Testis (tissue), 3 donors: ENCODE data around the gene SNX32. TPM values are rescaled to one million over a fixed set of nuclear protein-coding genes. Genes with fewer than 3 reads are reported as not detected.

ENCODE experiments used
- DNase-seq: peaks from one replicate; pipeline ENCODE4 v3.0.0-alpha.2; 2019
- H3K27ac ChIP-seq, 2 donors: fragments of 200-600 bp; sonication (generic); one replicate each; pipeline ENCODE4 v1.5.1; 2019
- H3K27me3 ChIP-seq: fragments of 200-600 bp; sonication (generic); one replicate; pipeline ENCODE4 v1.5.1; 2019
- H3K36me3 ChIP-seq: fragments of 200-600 bp; sonication (generic); one replicate; pipeline ENCODE4 v1.5.1; 2017; ENCODE audit warnings: low read depth; ENCODE audit errors: missing control alignments
- H3K4me1 ChIP-seq: fragments of 200-600 bp; sonication (generic); one replicate; pipeline ENCODE4 v1.5.1; 2019
- H3K4me3 ChIP-seq, 2 donors: fragments of 200-600 bp; sonication (generic); one replicate each; pipeline ENCODE4 v1.5.1; 2017 to 2019
- H3K9me3 ChIP-seq: fragments of 200-600 bp; sonication (generic); one replicate; pipeline ENCODE4 v1.5.1; 2017
- CTCF ChIP-seq, 3 experiments: fragments of 450-650 bp in 2 of 3; fragments of 200-600 bp in 1 of 3; sonication (generic) in 1 of 3; IDR thresholded peaks; one replicate each; pipeline ENCODE4 v1.5.1; 2016 to 2019; ENCODE audit warnings: antibody characterized with exemption in 3 of 3, mild to moderate bottlenecking in 2 of 3, moderate library complexity in 1 of 3
- POLR2A ChIP-seq: fragments of 450-650 bp; IDR thresholded peaks from one replicate; pipeline ENCODE4 v1.6.1; 2017; ENCODE audit warnings: antibody characterized with exemption, mild to moderate bottlenecking, moderate library complexity
- WGBS, 2 donors: methylation state at CpG; one replicate each; pipeline ENCODE4 v1.1.5; 2018; 5-methylcytosine and 5-hydroxymethylcytosine counted together
- intact Hi-C: fragments of 100-400 bp; cut with DNase I; formaldehyde crosslinking; loops from one replicate; pipeline ENCODE4 v1.15.1; 2023; ENCODE audit warnings: low total_unique reads
- polyA plus RNA-seq: library from polyadenylated mRNA; stranded (reverse); fragments of 350-450 nt; fragmentation: Illumina TruSeq; extraction: RNeasy Lipid Tissue Mini Kit (QIAGEN cat#74804); gene quantifications from one replicate; pipeline ENCODE4 v1.2.3, GENCODE V29; 2014; ENCODE audit warnings: low read depth, low replicate concordance; ENCODE audit not compliant: insufficient read depth
- total RNA-seq, 2 donors: library from RNA; depleted of rRNA; stranded (reverse); fragments of >200 nt; gene quantifications; one replicate each; pipeline ENCODE4 v1.2.3, GENCODE V29; 2016

Gene SNX32
- total and polyA plus RNA-seq, 3 donors from 2014 or later = 3.2 to 4.9 (median 4.0) TPM

GRCh38 chr11:65798882-65799281, 34.9 kb upstream of the SNX32 start:
- Histone ChIP-seq H3K4me1 (no peaks in the 10 kb centered on the region), H3K9me3 (no peaks in the 10 kb centered on the region), H3K27me3 (no peaks in the 10 kb centered on the region), H3K27ac (no peak overlapping the region), H3K36me3 (no peaks in the 10 kb centered on the region), H3K4me3 (no peak overlapping the region)
- intact Hi-C loops = no loop called here
- 84 to 85% methylated on average over 8 of the region's 8 CpGs for WGBS, 2 donors
- no peak for DNase-seq
- TF ChIP-seq CTCF (IDR thresholded peaks at IDR 0.05) (no peak), POLR2A (no peak)

GRCh38 chr11:65801153-65801987, 32.4 kb upstream of the SNX32 start:
- WGBS, 2 donors = 77 to 82% methylated on average over 14 to 18 of the region's 18 CpGs
- TF ChIP-seq POLR2A (no peak), CTCF (IDR thresholded peaks at IDR 0.05) (no peak)

GRCh38 chr11:65802841-65803240, 30.9 kb upstream of the SNX32 start:
- intact Hi-C loops = no loop called here
- H3K4me1 ChIP-seq = no peaks in the 10 kb centered on the region
- H3K27ac ChIP-seq = no peak overlapping the region
- DNase-seq = no peak
- H3K9me3 ChIP-seq = no peaks in the 10 kb centered on the region
- 67 to 85% methylated on average over 9 of the region's 9 CpGs for WGBS, 2 donors
- no peaks in the 10 kb centered on the region for H3K36me3 ChIP-seq
- TF ChIP-seq CTCF (IDR thresholded peaks at IDR 0.05) = no peak
- no peak for TF ChIP-seq POLR2A
- no peak overlapping the region for H3K4me3 ChIP-seq
- H3K27me3 ChIP-seq = no peaks in the 10 kb centered on the region

More at GRCh38 chr11:65801153-65801987, 32.4 kb upstream of the SNX32 start:
- Histone ChIP-seq H3K27me3 (no peaks in the 10 kb centered on the region), H3K36me3 (no peaks in the 10 kb centered on the region), H3K9me3 (no peaks in the 10 kb centered on the region), H3K4me3 (no peak overlapping the region), H3K4me1 (no peaks in the 10 kb centered on the region), H3K27ac (no peak overlapping the region)
- intact Hi-C loops = no loop called here
- no peak for DNase-seq

- H3K9me3 ChIP-seq = no peaks in the 10 kb centered on the region
- TF ChIP-seq POLR2A (no peak), CTCF (IDR thresholded peaks at IDR 0.05) (no peak)
- intact Hi-C loops = no loop called here
- H3K4me3 ChIP-seq = no peak overlapping the region
- H3K4me1 ChIP-seq = no peaks in the 10 kb centered on the region
- H3K27ac ChIP-seq = no peak overlapping the region
- WGBS, 2 donors = 65% methylated on average over 21 of the region's 21 CpGs
- no peaks in the 10 kb centered on the region for H3K27me3 ChIP-seq
- DNase-seq = no peak
- H3K36me3 ChIP-seq = no peaks in the 10 kb centered on the region
Observed at GRCh38 chr11:65803797-65804492, 29.8 kb upstream of the SNX32 start.
